ENCODE results near the gene KLHDC4. TPM values are rescaled to one million over a fixed set of nuclear protein-coding genes. Genes with fewer than 3 reads are reported as not detected.

The KLHDC4 gene
- total and polyA plus RNA-seq, 2 experiments from 2014 or later: 23.0 to 41.1 TPM

GRCh38 chr16:87686697-87687096 lies 79.1 kb downstream of the KLHDC4 start:
- H3K36me3 Mint-ChIP-seq (ENCODE audit: low read depth): peaks cover 3% of the 10 kb centered on the region; the same call in 1 of the 3 replicates
- no peak for ATAC-seq

More at GRCh38 chr16:87686697-87687096, 79.1 kb downstream of the KLHDC4 start:
- H3K27ac Mint-ChIP-seq: no peak overlapping the region
- H3K9me3 Mint-ChIP-seq: no peaks in the 10 kb centered on the region; the same call in 2 of the 3 replicates
- Histone ChIP-seq H3K4me2 (no peak overlapping the region), H3F3A (replicated peaks; ENCODE audit: low read depth) (no peaks in the 10 kb centered on the region), H3K79me2 (replicated peaks; ENCODE audit: insufficient read depth) (no peaks in the 10 kb centered on the region), H4K20me1 (replicated peaks; ENCODE audit: insufficient read depth) (no peaks in the 10 kb centered on the region; the same call in 1 of the 2 replicates), H3K27me3 (ENCODE audit: insufficient read depth) (no peaks in the 10 kb centered on the region), H3K4me1 (ENCODE audit: insufficient read depth) (no peaks in the 10 kb centered on the region), H3K36me3 (ENCODE audit: insufficient read depth) (no peaks in the 10 kb centered on the region), H2AFZ (no peak overlapping the region), H3K27ac (ENCODE audit: low read depth) (no peak overlapping the region), H3K4me3 (no peak overlapping the region), H3K9me2 (ENCODE audit: insufficient read depth) (no peaks in the 10 kb centered on the region)
- H3K4me1 Mint-ChIP-seq: no peaks in the 10 kb centered on the region
- peaks cover 22% of the 10 kb centered on the region for H3K27me3 Mint-ChIP-seq (ENCODE audit: insufficient read depth, low read depth, poor library complexity)
- no peak for DNase-seq (ENCODE audit: low spot score)
- no peak overlapping the region for H3K4me3 Mint-ChIP-seq
- TF ChIP-seq CTCF (conservative IDR thresholded peaks at IDR 0.05; ENCODE audit: low read depth in 2 of 2) (no peak), EZH2phosphoT487 (IDR thresholded peaks at IDR 0.05; ENCODE audit: unreplicated experiment) (no peak), CREB1 (CRISPR knock-in tag; IDR thresholded peaks at IDR 0.05; ENCODE audit: low read depth) (no peak), REST (IDR thresholded peaks at IDR 0.05; ENCODE audit: unreplicated experiment) (no peak), EZH2 (IDR thresholded peaks at IDR 0.05; ENCODE audit: low read depth, unreplicated experiment) (no peak), JUNB (IDR thresholded peaks at IDR 0.05; ENCODE audit: unreplicated experiment) (no peak), ZNF114 (CRISPR knock-in tag; IDR thresholded peaks at IDR 0.05) (no peak), NANOG (IDR thresholded peaks at IDR 0.05; ENCODE audit: borderline replicate concordance) (no peak), ETS1 (IDR thresholded peaks at IDR 0.05) (no peak), POLR2AphosphoS5 (IDR thresholded peaks at IDR 0.05; ENCODE audit: low read depth) (no peak), STAT1 (IDR thresholded peaks at IDR 0.05; ENCODE audit: unreplicated experiment) (no peak), ZNF462 (CRISPR knock-in tag; IDR thresholded peaks at IDR 0.05) (no peak), ZNF331 (CRISPR knock-in tag; IDR thresholded peaks at IDR 0.05; ENCODE audit: low read depth) (no peak)

Data from GM23338 (cell line).